Body of pancreas (tissue), 4 donors: Measurements from ENCODE around the gene SLC38A1.

Experiments
- POLR2A ChIP-seq, 3 donors: fragments of 450-650 bp; IDR thresholded peaks; one replicate each; pipeline ENCODE4 v1.6.1; 2016; ENCODE audit warnings: antibody characterized with exemption in 3 of 3, mild to moderate bottlenecking in 2 of 3
- TF ChIP-seq, protein P1 (sequence below), 7 experiments: fragments of 450-650 bp in 4 of 7; fragments of 200-600 bp in 3 of 7; sonication (generic) in 3 of 7; IDR thresholded peaks; one replicate each; pipeline ENCODE4 v1.5.1; 2016 to 2019; ENCODE audit warnings: antibody characterized with exemption in 7 of 7

DNA sequence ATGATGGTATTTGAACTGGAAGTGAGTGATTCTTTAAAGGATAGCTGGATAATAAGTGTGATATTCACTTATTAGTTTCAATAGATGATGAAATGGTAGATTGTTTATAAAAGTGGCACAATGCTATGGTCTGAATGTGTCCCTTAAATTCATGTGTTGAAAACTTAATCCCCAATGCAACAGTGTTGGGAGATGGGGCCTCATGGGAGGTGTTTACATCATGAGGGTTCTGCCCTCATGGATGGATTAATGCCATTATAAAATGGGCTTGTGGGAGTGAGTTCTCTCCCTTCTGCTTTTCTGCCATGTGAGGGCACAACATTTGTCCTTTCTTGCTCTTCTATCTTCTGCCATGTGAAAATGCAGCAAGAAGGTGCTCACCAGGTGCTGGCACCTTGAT, 134.0 kb downstream of the SLC38A1 start:
- TF ChIP-seq, protein P1, sequence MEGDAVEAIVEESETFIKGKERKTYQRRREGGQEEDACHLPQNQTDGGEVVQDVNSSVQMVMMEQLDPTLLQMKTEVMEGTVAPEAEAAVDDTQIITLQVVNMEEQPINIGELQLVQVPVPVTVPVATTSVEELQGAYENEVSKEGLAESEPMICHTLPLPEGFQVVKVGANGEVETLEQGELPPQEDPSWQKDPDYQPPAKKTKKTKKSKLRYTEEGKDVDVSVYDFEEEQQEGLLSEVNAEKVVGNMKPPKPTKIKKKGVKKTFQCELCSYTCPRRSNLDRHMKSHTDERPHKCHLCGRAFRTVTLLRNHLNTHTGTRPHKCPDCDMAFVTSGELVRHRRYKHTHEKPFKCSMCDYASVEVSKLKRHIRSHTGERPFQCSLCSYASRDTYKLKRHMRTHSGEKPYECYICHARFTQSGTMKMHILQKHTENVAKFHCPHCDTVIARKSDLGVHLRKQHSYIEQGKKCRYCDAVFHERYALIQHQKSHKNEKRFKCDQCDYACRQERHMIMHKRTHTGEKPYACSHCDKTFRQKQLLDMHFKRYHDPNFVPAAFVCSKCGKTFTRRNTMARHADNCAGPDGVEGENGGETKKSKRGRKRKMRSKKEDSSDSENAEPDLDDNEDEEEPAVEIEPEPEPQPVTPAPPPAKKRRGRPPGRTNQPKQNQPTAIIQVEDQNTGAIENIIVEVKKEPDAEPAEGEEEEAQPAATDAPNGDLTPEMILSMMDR (IDR thresholded peaks at IDR 0.05): no peak
- TF ChIP-seq POLR2A (IDR thresholded peaks at IDR 0.05): no peak
